ENCODE results near the gene NOXRED1.
A peak's percentile ranks its signal among the peaks of the same experiment; 100 is the strongest.

Gene NOXRED1

GRCh38 chr14:77407158-77407557, 16.2 kb downstream of the NOXRED1 start:
- no peak for DNase-seq (ENCODE audit: low spot score)

GRCh38 chr14:77406718-77407117, 16.6 kb downstream of the NOXRED1 start:
- DNase-seq (ENCODE audit: low spot score) = no peak

- DNase-seq (ENCODE audit: low spot score) = no peak
These were observed 17.2 kb downstream of the NOXRED1 start for GRCh38 chr14:77406086-77406485.

GRCh38 chr14:77403768-77404167, 19.6 kb downstream of the NOXRED1 start:
- DNase-seq (ENCODE audit: low spot score) = no peak

- DNase-seq (ENCODE audit: low spot score) = no peak
These were observed 23.1 kb downstream of the NOXRED1 start for GRCh38 chr14:77400216-77400615.

GRCh38 chr14:77390188-77390587, 33.1 kb downstream of the NOXRED1 start:
- no peak for DNase-seq (ENCODE audit: low spot score)

GRCh38 chr14:77378701-77379100, 44.6 kb downstream of the NOXRED1 start:
- DNase-seq (ENCODE audit: low spot score) = no peak

GRCh38 chr14:77377502-77377844, 45.9 kb downstream of the NOXRED1 start:
- no peak for DNase-seq (ENCODE audit: low spot score)

GRCh38 chr14:77376771-77377501, 46.4 kb downstream of the NOXRED1 start, which contains the start of the genes SAMD15 and TMED8:
Gene SAMD15 (plus strand): TSS chr14:77377379. CDS start chr14:77377419, 40 bp downstream.
Gene TMED8 (minus strand): TSS chr14:77377094. CDS start chr14:77377053, 41 bp downstream.
- DNase-seq (ENCODE audit: low spot score) = peak; percentile 92

GRCh38 chr14:77375973-77376770, 47.2 kb downstream of the NOXRED1 start:
- no peak for DNase-seq (ENCODE audit: low spot score)

- DNase-seq (ENCODE audit: low spot score) = no peak
These were observed 48.0 kb downstream of the NOXRED1 start for GRCh38 chr14:77375164-77375950.

- DNase-seq (ENCODE audit: low spot score) = no peak
These were observed 51.0 kb downstream of the NOXRED1 start for GRCh38 chr14:77372304-77372841.

- DNase-seq (ENCODE audit: low spot score) = no peak
These were observed 54.0 kb downstream of the NOXRED1 start for GRCh38 chr14:77369285-77369684.

GRCh38 chr14:77364146-77364545, 59.2 kb downstream of the NOXRED1 start:
- no peak for DNase-seq (ENCODE audit: low spot score)

- no peak for DNase-seq (ENCODE audit: low spot score)
These were observed 63.7 kb downstream of the NOXRED1 start for GRCh38 chr14:77359626-77360025.

- no peak for DNase-seq (ENCODE audit: low spot score)
These were observed 66.4 kb downstream of the NOXRED1 start for GRCh38 chr14:77356899-77357298.

- DNase-seq (ENCODE audit: low spot score) = no peak
These were observed 67.5 kb downstream of the NOXRED1 start for GRCh38 chr14:77355811-77356210.

GRCh38 chr14:77353469-77354141, 69.7 kb downstream of the NOXRED1 start:
- DNase-seq (ENCODE audit: low spot score) = no peak

GRCh38 chr14:77347751-77348150, 75.6 kb downstream of the NOXRED1 start:
- no peak for DNase-seq (ENCODE audit: low spot score)

- DNase-seq (ENCODE audit: low spot score) = no peak
These were observed 76.8 kb downstream of the NOXRED1 start for GRCh38 chr14:77346495-77346894.

GRCh38 chr14:77344377-77344996, 78.8 kb downstream of the NOXRED1 start:
- no peak for DNase-seq (ENCODE audit: low spot score)
